ENCODE results near the gene PRCC. TPM values are rescaled to one million over a fixed set of nuclear protein-coding genes. Genes with fewer than 3 reads are reported as not detected.

Gene PRCC
- total and polyA plus RNA-seq, 2 of the 13 experiments (the other 11 are each of a cell fraction or from before 2014, with no cell fraction given), result 24.2 to 40.5 TPM

- peak; percentile 88 for TF ChIP-seq IKZF5 (CRISPR knock-in tag; IDR thresholded peaks at IDR 0.05)
- no peak for TF ChIP-seq HNRNPLL (IDR thresholded peaks at IDR 0.05; ENCODE audit: low read depth, low read length, poor library complexity, severe bottlenecking)
- peak; percentile 86 for TF ChIP-seq ZNF441 (CRISPR knock-in tag; IDR thresholded peaks at IDR 0.05; ENCODE audit: borderline replicate concordance)
- no peak for TF ChIP-seq THYN1 (CRISPR knock-in tag; IDR thresholded peaks at IDR 0.05; ENCODE audit: borderline replicate concordance, low read depth)
- TF ChIP-seq ZMYM4 (CRISPR knock-in tag; IDR thresholded peaks at IDR 0.05), result peak; percentile 74; the same call in 1 of the 2 replicates
- TF ChIP-seq E2F5 (CRISPR knock-in tag; conservative IDR thresholded peaks at IDR 0.05), result no peak; the same call in 1 of the 2 replicates
- TF ChIP-seq ZNF883 (CRISPR knock-in tag; IDR thresholded peaks at IDR 0.05; ENCODE audit: not compliant biosample characterization), result peak; percentile 90
- TF ChIP-seq SSRP1 (CRISPR knock-in tag; IDR thresholded peaks at IDR 0.05), result no peak
- no peak for TF ChIP-seq ZNF460 (CRISPR knock-in tag; IDR thresholded peaks at IDR 0.05; ENCODE audit: borderline replicate concordance)
- TF ChIP-seq ZNF343 (CRISPR knock-in tag; IDR thresholded peaks at IDR 0.05), result peak; percentile 89; the same call in 1 of the 2 replicates
- TF ChIP-seq ZNF350 (CRISPR knock-in tag; IDR thresholded peaks at IDR 0.05; ENCODE audit: borderline replicate concordance, low read depth), result peak; percentile 43; the same call in 1 of the 2 replicates
- TF ChIP-seq SRY (CRISPR knock-in tag; IDR thresholded peaks at IDR 0.05), result peak; percentile 95
- no peak for TF ChIP-seq TCF12 (IDR thresholded peaks at IDR 0.05)
- TF ChIP-seq TCF12 (CRISPR knock-in tag; IDR thresholded peaks at IDR 0.05), result no peak
- peak; percentile 45; the same call in 1 of the 2 replicates for TF ChIP-seq ATF2 (CRISPR knock-in tag; IDR thresholded peaks at IDR 0.05)
- TF ChIP-seq ZNF484 (CRISPR knock-in tag; IDR thresholded peaks at IDR 0.05; ENCODE audit: borderline replicate concordance, low read depth), result no peak
- TF ChIP-seq RAD51 (IDR thresholded peaks at IDR 0.05; ENCODE audit: borderline replicate concordance), result no peak
- no peak for TF ChIP-seq NR2F2 (IDR thresholded peaks at IDR 0.05; ENCODE audit: borderline replicate concordance, low read depth)
- no peak; the same call in 1 of the 2 replicates for TF ChIP-seq SP5 (CRISPR knock-in tag; IDR thresholded peaks at IDR 0.05; ENCODE audit: borderline replicate concordance, low read depth)
- TF ChIP-seq RFX3 (CRISPR knock-in tag; IDR thresholded peaks at IDR 0.05), result no peak
- no peak for TF ChIP-seq ONECUT2 (CRISPR knock-in tag; IDR thresholded peaks at IDR 0.05)
- TF ChIP-seq ZBTB39 (CRISPR knock-in tag; IDR thresholded peaks at IDR 0.05), result no peak
- TF ChIP-seq POLR2AphosphoS5 (IDR thresholded peaks at IDR 0.05; ENCODE audit: low read depth, low read length), result 0 out of 2 replicates have a peak, but pooled peaks have one; percentile 30
Measured at GRCh38 chr1:156813750-156814570, 46.6 kb downstream of the PRCC start (continued).
